Neuronal stem cell (in vitro differentiated cells): ENCODE measurements around the gene DOK1.
A peak's percentile ranks its signal among the peaks of the same experiment; 100 is the strongest.

Experiments used
- DNase-seq: peaks from one replicate; pipeline ENCODE4 v3.0.0-alpha.2; 2013; ENCODE audit warnings: low spot score
- H2AFZ ChIP-seq: one replicate; pipeline ENCODE4 v1.6.1; 2013; ENCODE audit warnings: mild to moderate bottlenecking, low read length, inconsistent platforms
- H2AK5ac ChIP-seq: 2 replicates; pipeline ENCODE4 v1.6.1; 2013; ENCODE audit warnings: low read depth, mild to moderate bottlenecking, inconsistent platforms, low read length, moderate library complexity, mixed read lengths
- H2BK120ac ChIP-seq: 2 replicates; pipeline ENCODE4 v1.6.1; 2013; ENCODE audit warnings: low read depth, mild to moderate bottlenecking, inconsistent platforms, low read length, moderate library complexity, mixed read lengths
- H2BK12ac ChIP-seq: one replicate; pipeline ENCODE4 v1.6.1; 2013; ENCODE audit warnings: low read length, inconsistent platforms
- H2BK15ac ChIP-seq: 2 replicates; pipeline ENCODE4 v1.6.1; 2013; ENCODE audit warnings: mild to moderate bottlenecking, low read length, inconsistent platforms, mixed read lengths
- H2BK5ac ChIP-seq: one replicate; pipeline ENCODE4 v1.6.1; 2013; ENCODE audit warnings: inconsistent platforms, mild to moderate bottlenecking, low read length, moderate library complexity
- H3K14ac ChIP-seq: one replicate; pipeline ENCODE4 v1.6.1; 2013; ENCODE audit warnings: low read length, inconsistent platforms
- H3K18ac ChIP-seq: 2 replicates; pipeline ENCODE4 v1.6.1; 2013; ENCODE audit warnings: low read length, inconsistent platforms
- H3K23ac ChIP-seq: 2 replicates; pipeline ENCODE4 v1.6.1; 2013; ENCODE audit warnings: low read depth, mild to moderate bottlenecking, mixed read lengths, low read length, inconsistent platforms; ENCODE audit not compliant: poor library complexity
- H3K27ac ChIP-seq: replicated peaks from 3 replicates; pipeline ENCODE4 v1.5.1; 2013; ENCODE audit warnings: low read length, inconsistent platforms
- H3K27me3 ChIP-seq, 3 experiments: 2 replicates each; pipeline ENCODE4 v1.6.1; 2013; ENCODE audit warnings: low read length in 3 of 3, mild to moderate bottlenecking in 2 of 3, inconsistent platforms in 1 of 3, low read depth in 1 of 3, mixed read lengths in 1 of 3, moderate library complexity in 1 of 3; ENCODE audit not compliant: control insufficient read depth in 3 of 3, insufficient read depth in 3 of 3
- H3K36me3 ChIP-seq, 2 donors: replicated peaks in 1 of 2; 2 replicates each; pipeline ENCODE4 v1.6.1; 2013; ENCODE audit warnings: low read length in 2 of 2; ENCODE audit not compliant: control insufficient read depth in 2 of 2, insufficient read depth in 2 of 2
- H3K4ac ChIP-seq: 2 replicates; pipeline ENCODE4 v1.6.1; 2013; ENCODE audit warnings: inconsistent platforms, mild to moderate bottlenecking, low read length, moderate library complexity
- H3K4me1 ChIP-seq, 2 donors: 1 replicate in 1 of 2; 2 replicates in 1 of 2; pipeline ENCODE4 v1.6.1; 2013; ENCODE audit warnings: low read length in 2 of 2, low read depth in 1 of 2; ENCODE audit not compliant: control insufficient read depth in 2 of 2, insufficient read depth in 1 of 2
- H3K4me2 ChIP-seq: one replicate; pipeline ENCODE4 v1.6.1; 2013; ENCODE audit warnings: mild to moderate bottlenecking, low read length, inconsistent platforms; ENCODE audit not compliant: insufficient read depth, poor library complexity, severe bottlenecking
- H3K4me3 ChIP-seq, 2 donors: 2 replicates each; pipeline ENCODE4 v1.5.1; 2013; ENCODE audit warnings: low read length in 2 of 2, mild to moderate bottlenecking in 2 of 2, inconsistent platforms in 1 of 2, moderate library complexity in 1 of 2
- H3K79me1 ChIP-seq: one replicate; pipeline ENCODE4 v1.6.1; 2013; ENCODE audit warnings: low read depth, mild to moderate bottlenecking, inconsistent platforms, low read length, moderate library complexity
- H3K9ac ChIP-seq: one replicate; pipeline ENCODE4 v1.6.1; 2013; ENCODE audit warnings: mild to moderate bottlenecking, low read depth, low read length, inconsistent platforms; ENCODE audit not compliant: poor library complexity
- H3K9me3 ChIP-seq, 2 donors: replicated peaks in 1 of 2; 2 replicates each; pipeline versions ENCODE3 to v1.6.1; 2013; ENCODE audit warnings: low read length in 2 of 2, mild to moderate bottlenecking in 2 of 2, inconsistent platforms in 1 of 2, low read depth in 1 of 2, mixed read lengths in 1 of 2, moderate library complexity in 1 of 2; ENCODE audit not compliant: control insufficient read depth in 2 of 2, insufficient read depth in 1 of 2
- H4K8ac ChIP-seq: one replicate; pipeline ENCODE4 v1.6.1; 2013; ENCODE audit warnings: low read depth, mild to moderate bottlenecking, inconsistent platforms, low read length, moderate library complexity
- H4K91ac ChIP-seq: one replicate; pipeline ENCODE4 v1.6.1; 2013; ENCODE audit warnings: low read length, low read depth, mild to moderate bottlenecking, inconsistent platforms; ENCODE audit not compliant: poor library complexity
- WGBS, 2 donors: extraction: QIAGEN DNeasy Blood & Tissue Kit; methylation state at CpG; one replicate each; pipeline ENCODE4 v1.1.7; 2013; ENCODE audit warnings: missing lambda C conversion rate in 2 of 2, mixed read lengths in 1 of 2; ENCODE audit not compliant: insufficient read length in 2 of 2, insufficient replicate concordance in 1 of 2; ENCODE audit errors: extremely low coverage in 2 of 2; 5-methylcytosine and 5-hydroxymethylcytosine counted together

Gene DOK1

GRCh38 chr2:74536166-74536950, 18.2 kb upstream of the DOK1 start:
- Histone ChIP-seq H2BK5ac (peak overlapping the region; percentile 32), H3K4me3 (no peak overlapping the region), H3K79me1 (no peaks in the 10 kb centered on the region), H4K91ac (no peak overlapping the region), H3K4me2 (no peak overlapping the region), H2AFZ (no peak overlapping the region), H3K9ac (no peak overlapping the region), H3K23ac (no peak overlapping the region), H2BK12ac (no peak overlapping the region), H3K4me1 (peaks cover 0 to 1% of the 10 kb centered on the region in 2 donors), H3K14ac (no peak overlapping the region), H3K9me3 (no peaks in the 10 kb centered on the region), H3K27ac (no peak overlapping the region), H2BK120ac (no peak overlapping the region), H2AK5ac (no peak overlapping the region), H2BK15ac (no peak overlapping the region), H4K8ac (peak overlapping the region; percentile 21), H3K18ac (no peak overlapping the region), H3K36me3 (peaks cover 14 to 48% of the 10 kb centered on the region in 2 donors), H3K4ac (no peak overlapping the region), H3K27me3 (no peaks in the 10 kb centered on the region)
- no peak for DNase-seq
- no CpG with 5 or more reads among the region's 23 CpGs for WGBS, 2 donors

- Histone ChIP-seq H3K23ac (no peak overlapping the region), H3K4me2 (no peak overlapping the region), H3K14ac (no peak overlapping the region), H4K91ac (no peak overlapping the region), H3K27me3 (no peaks in the 10 kb centered on the region), H3K9me3 (no peaks in the 10 kb centered on the region), H2AFZ (no peak overlapping the region), H3K9ac (no peak overlapping the region), H3K18ac (no peak overlapping the region), H4K8ac (no peak overlapping the region), H2AK5ac (no peak overlapping the region), H3K79me1 (no peaks in the 10 kb centered on the region), H3K27ac (no peak overlapping the region), H2BK15ac (no peak overlapping the region), H2BK5ac (no peak overlapping the region), H3K4me3 (no peak overlapping the region), H3K4me1 (no peaks in the 10 kb centered on the region), H3K36me3 (peaks cover 11 to 44% of the 10 kb centered on the region in 2 donors), H3K4ac (no peak overlapping the region), H2BK12ac (no peak overlapping the region), H2BK120ac (no peak overlapping the region)
- DNase-seq, result no peak
- WGBS, 2 donors, result no CpG with 5 or more reads among the region's 4 CpGs
Observed at GRCh38 chr2:74537140-74537539, 17.4 kb upstream of the DOK1 start.

GRCh38 chr2:74538881-74539339, 15.6 kb upstream of the DOK1 start:
- Histone ChIP-seq H2AK5ac (no peak overlapping the region), H3K36me3 (peaks cover 3 to 26% of the 10 kb centered on the region in 2 donors)

DNA sequence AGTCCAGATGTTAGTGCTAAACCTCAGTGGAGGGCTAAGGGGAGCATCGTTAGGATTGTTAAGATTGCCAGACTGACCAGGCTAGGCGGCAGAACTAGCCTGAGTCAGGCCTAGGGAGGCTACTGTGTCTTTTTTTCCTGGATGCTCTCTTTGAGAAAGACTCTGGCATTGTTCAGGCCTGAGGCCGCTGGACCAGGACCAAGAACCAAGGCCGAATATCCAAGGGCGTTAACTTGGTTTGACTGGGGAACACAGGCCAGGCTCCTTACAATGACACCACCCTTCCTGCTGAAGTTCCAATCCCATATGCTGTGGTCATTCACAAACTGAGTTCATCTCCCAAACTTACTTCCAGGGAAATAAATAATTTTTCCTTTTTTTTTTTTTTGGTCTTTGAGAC, 14.2 kb upstream of the DOK1 start:
- no peak overlapping the region for H2BK12ac ChIP-seq
- no peak overlapping the region for H3K18ac ChIP-seq
- no peak overlapping the region for H4K91ac ChIP-seq
- H2BK120ac ChIP-seq, result no peak overlapping the region
- no peaks in the 10 kb centered on the region for H3K9me3 ChIP-seq
- H3K4ac ChIP-seq, result no peak overlapping the region
- H3K79me1 ChIP-seq, result no peaks in the 10 kb centered on the region
- no peak overlapping the region for H2AK5ac ChIP-seq
- no CpG with 5 or more reads among the region's 5 CpGs for WGBS, 2 donors
- no peak overlapping the region for H2BK5ac ChIP-seq
- peaks cover 0 to 16% of the 10 kb centered on the region in 2 donors for H3K36me3 ChIP-seq
- H3K27ac ChIP-seq, result no peak overlapping the region
- no peak overlapping the region for H2AFZ ChIP-seq
- H3K9ac ChIP-seq, result no peak overlapping the region
- no peak for DNase-seq
- no peak overlapping the region for H3K14ac ChIP-seq
- H3K4me3 ChIP-seq, result no peak overlapping the region
- H3K23ac ChIP-seq, result no peak overlapping the region
- H3K27me3 ChIP-seq, result no peaks in the 10 kb centered on the region
- no peak overlapping the region for H3K4me2 ChIP-seq
- H4K8ac ChIP-seq, result no peak overlapping the region
- H2BK15ac ChIP-seq, result no peak overlapping the region
- H3K4me1 ChIP-seq, result no peaks in the 10 kb centered on the region

More at GRCh38 chr2:74538881-74539339, 15.6 kb upstream of the DOK1 start:
- no peak overlapping the region for H4K8ac ChIP-seq
- no peak overlapping the region for H2AFZ ChIP-seq
- no peak overlapping the region for H3K27ac ChIP-seq
- no peak overlapping the region for H3K9ac ChIP-seq
- no peaks in the 10 kb centered on the region for H3K27me3 ChIP-seq
- no peaks in the 10 kb centered on the region for H3K9me3 ChIP-seq
- DNase-seq, result no peak
- no peaks in the 10 kb centered on the region for H3K4me1 ChIP-seq
- H3K4me2 ChIP-seq, result no peak overlapping the region
- H3K4ac ChIP-seq, result no peak overlapping the region
- H2BK120ac ChIP-seq, result no peak overlapping the region
- H3K23ac ChIP-seq, result no peak overlapping the region
- H2BK5ac ChIP-seq, result no peak overlapping the region
- H3K4me3 ChIP-seq, result peak overlapping the region in 1 of 2 donors; percentile 21
- no peak overlapping the region for H3K18ac ChIP-seq
- H3K79me1 ChIP-seq, result no peaks in the 10 kb centered on the region
- H4K91ac ChIP-seq, result no peak overlapping the region
- no CpG with 5 or more reads among the region's 7 CpGs for WGBS, 2 donors
- H2BK15ac ChIP-seq, result no peak overlapping the region
- H2BK12ac ChIP-seq, result no peak overlapping the region
- no peak overlapping the region for H3K14ac ChIP-seq
